Midbrain (tissue), 1 donor: ENCODE measurements around the gene DEPDC7.

Experiments
- DNase-seq: peaks from one replicate; lab custom pipeline; 2025; lab: John Stamatoyannopoulos, UW

DEPDC7 gene

GRCh38 chr11:33060271-33060670 lies 44.6 kb downstream of the DEPDC7 start:
- DNase-seq = no peak

GRCh38 chr11:33062137-33062536 lies 46.5 kb downstream of the DEPDC7 start:
- no peak for DNase-seq

- no peak for DNase-seq
Observed at GRCh38 chr11:33063326-33063881, 47.7 kb downstream of the DEPDC7 start.

DNA sequence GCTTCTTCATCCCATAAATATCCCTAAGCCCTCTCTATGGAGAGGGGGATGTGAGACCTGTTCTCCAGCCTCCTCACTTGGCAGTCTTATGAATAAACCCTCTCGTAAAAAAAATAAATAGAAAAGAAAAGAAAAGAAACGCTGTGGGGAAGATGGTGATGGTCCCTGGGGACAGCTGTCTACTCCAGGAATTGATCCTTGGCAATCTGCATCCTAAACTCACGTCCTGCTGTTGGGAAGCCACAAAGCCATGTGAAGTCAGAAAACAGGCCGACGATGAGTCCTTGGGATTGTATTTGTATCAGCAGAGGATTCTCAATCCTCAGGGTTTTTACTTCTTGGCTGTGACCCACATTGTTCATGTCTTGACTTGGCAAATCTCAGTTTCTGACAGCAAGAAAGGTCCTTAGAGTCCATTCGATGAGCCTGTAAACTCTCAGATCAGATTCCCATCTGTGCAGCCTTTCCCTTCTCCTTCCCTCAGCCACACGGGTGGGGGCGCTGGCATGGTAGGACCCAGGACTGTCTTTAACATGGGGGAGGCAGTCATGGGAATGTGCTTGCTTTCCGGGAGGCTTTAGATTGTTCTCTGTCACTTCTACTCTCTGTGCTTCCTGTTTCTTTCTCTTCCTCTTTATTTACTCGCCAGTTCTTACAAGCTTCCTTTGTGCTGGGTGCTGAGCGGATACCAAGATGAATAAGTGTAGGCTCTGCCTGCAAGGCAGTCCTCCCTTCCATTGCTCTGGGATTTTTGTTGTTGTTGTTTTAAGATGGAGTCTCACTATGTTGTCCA lies 48.6 kb downstream of the DEPDC7 start:
- DNase-seq = no peak

DNA sequence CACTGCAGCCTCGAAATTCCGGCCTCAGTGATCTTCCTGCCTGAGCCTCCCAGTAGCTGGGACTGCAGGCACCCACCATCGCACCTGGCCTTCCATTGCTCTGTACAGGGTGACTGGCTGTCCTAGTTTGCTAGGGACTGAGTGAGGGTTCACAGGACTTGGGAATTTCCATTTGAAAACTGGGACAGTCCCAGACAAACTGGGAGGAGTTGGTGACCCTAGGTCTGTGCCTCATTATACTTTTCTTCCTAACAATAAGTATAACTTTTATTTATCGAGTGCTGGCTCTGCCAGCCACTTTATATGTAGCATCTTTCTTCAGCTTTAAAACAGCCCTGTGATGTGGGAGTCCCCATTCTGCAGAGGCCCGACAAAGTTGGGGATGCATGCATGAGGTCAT lies 49.2 kb downstream of the DEPDC7 start:
- DNase-seq = no peak

GRCh38 chr11:33065445-33066178 lies 49.9 kb downstream of the DEPDC7 start:
- peak; percentile 31 for DNase-seq

DNA sequence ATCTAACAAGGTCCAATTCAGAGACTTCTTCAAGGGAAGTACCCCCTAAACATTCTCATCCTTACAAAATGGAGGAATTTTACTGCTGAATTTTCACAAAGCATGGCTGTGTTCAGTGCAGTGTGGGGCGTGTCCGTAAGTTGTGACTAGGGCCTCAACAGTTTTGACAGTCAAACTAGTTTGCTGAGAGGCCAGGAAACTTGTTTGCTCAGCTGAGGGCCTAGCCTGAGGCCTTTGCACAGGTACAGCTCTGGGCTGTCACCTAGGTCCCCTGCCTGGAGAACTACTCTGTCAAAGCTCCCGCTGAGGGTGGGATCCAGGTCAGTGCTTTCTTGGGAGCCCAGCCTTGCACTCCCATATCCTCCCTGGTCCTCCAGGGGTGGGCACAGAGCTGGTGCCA lies 51.6 kb downstream of the DEPDC7 start:
- no peak for DNase-seq

DNA sequence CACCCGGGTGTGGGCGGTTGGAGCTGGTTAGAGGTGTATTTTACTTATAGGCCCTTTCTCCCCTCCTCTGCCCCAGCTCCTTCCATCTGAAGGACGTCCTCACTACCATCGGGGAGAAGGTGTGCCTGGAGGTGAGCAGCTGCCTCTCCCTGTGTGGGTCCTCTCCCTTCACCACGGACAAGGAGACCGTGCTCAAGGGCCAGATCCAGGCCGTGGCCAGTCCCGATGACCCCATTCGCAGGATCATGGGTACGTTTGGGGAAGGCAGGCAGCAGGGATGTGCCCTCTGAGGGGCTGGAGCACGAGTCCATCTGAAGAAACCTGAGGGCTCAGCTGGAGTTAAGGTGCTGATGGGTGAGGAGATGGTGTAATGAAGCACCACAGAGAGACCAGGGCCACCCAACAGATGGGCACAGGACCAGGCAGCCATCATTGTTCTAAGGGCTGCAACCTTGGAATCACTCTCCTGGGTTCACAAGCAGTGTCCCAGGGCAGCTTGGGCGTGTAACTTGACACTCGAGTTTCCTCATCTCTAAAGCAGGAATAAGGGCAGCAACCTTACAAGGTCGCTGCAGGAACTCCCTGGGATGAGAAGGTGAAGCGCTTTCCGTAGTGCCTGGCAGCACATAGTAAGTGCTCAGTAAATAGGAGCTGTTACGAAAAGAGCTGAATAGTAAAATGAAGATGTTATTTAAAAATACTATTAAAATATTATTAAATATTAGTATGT lies 53.1 kb downstream of the DEPDC7 start:
- no peak for DNase-seq

GRCh38 chr11:33072465-33072864 lies 56.8 kb downstream of the DEPDC7 start:
- DNase-seq = no peak
